HG02884 (cell line): ENCODE measurements around the gene KCTD1.

ENCODE experiments used
- ATAC-seq: cut with Tn5 transposase; IDR thresholded peaks from one replicate; pipeline ENCODE4 v1.9.1; 2021; ENCODE audit warnings: mild to moderate bottlenecking, moderate library complexity; ENCODE audit not compliant: unreplicated experiment

KCTD1 gene

DNA sequence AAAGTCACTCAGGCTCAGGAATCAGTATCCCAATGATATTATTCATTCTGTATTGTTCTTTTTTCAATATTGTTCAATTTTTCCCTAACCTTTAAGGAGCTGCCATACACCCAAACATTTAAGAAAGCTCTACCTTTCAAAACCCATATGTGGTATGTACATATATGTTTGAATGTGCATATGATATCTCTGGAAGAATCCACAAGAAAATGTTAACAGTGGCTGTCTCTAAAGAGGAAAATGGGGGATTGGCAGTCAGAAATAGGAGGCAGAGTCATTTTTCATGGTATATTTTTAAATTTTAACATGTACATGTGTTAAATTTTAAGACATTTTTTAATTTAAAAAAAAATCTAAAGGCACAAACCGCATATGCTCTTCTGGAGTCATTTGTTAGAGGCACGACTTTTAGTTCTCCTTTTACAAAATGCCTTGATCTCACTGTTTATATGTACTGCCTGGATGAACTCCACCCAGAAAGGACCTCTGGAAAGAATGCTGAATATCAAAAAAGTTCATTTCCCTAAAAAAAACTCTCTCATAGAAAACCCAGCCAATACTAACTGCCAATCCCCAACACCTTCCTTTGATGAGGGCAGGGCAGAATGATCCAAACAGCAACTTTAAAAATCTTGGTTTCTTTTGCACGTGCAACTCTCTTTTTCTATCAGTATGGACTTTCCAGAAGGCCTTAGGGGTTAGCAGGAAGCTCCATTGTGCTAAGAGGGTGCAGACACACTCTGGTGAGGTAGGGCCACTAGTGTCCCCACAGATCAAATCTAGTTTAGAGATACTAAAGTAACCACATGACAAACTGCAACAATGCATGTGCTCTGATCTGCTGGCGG lies 23.6 kb downstream of the KCTD1 start:
- ATAC-seq: no peak

DNA sequence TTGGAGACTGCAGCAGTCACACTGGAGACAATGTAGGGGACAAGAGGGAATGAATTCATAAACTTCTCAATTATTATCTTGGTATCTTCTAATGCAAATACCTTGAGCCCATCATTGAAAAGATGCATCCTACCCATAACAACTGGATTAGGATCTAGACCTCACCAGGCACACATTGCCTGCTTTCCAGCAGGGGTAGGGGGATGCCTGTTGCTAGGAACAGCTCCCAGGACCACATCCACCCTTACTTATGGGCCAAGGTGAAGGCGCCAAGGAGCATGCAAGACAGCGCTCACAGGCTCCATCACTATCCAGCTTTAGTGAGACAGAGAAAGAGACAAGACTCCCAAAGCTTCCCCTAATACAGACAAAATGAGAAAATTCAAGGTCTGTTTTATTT lies 24.4 kb downstream of the KCTD1 start:
- no peak for ATAC-seq

- no peak for ATAC-seq
Measured at GRCh38 chr18:26521617-26522016, 26.7 kb downstream of the KCTD1 start.

DNA sequence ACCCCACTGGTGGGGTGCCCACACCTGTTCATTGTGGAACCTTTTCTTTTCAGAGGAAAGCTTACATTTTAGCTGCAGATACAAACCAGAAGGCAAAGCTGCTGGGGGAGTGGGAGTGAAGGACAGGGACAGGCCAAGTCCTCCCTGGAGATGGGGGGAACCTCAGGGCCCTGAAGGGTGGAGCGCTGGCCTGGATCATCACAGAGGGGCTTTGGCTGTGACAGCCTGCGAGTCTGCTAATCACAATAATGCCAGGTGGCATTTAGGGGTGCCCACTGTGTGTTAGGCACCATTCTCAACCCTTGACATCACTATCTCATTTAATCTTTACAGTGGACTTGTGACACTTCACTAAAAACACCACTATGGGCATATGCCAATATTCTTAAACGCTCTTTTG lies 27.4 kb downstream of the KCTD1 start:
- no peak for ATAC-seq

DNA sequence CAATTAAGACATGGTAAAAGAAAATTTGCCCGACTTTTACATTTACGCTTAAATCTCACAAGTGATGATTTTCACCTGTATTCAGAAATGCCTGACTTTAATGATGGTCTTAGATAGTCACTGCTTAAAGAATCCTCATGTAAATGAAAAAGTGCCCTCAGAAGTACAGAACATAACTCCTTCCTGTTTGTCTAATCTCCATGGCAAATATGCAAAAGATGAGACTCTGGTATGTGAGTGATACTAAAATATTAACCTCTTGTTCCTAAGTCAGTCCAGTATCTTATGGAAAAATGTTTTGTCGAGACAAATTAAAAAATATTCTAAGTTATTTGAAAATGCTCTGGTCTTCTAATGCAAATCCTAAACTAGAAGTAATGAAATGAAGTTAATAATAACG lies 29.2 kb downstream of the KCTD1 start:
- no peak for ATAC-seq

GRCh38 chr18:26516964-26517363 lies 31.4 kb downstream of the KCTD1 start:
- no peak for ATAC-seq

- ATAC-seq: no peak
Measured at GRCh38 chr18:26515643-26516487, 32.5 kb downstream of the KCTD1 start.

DNA sequence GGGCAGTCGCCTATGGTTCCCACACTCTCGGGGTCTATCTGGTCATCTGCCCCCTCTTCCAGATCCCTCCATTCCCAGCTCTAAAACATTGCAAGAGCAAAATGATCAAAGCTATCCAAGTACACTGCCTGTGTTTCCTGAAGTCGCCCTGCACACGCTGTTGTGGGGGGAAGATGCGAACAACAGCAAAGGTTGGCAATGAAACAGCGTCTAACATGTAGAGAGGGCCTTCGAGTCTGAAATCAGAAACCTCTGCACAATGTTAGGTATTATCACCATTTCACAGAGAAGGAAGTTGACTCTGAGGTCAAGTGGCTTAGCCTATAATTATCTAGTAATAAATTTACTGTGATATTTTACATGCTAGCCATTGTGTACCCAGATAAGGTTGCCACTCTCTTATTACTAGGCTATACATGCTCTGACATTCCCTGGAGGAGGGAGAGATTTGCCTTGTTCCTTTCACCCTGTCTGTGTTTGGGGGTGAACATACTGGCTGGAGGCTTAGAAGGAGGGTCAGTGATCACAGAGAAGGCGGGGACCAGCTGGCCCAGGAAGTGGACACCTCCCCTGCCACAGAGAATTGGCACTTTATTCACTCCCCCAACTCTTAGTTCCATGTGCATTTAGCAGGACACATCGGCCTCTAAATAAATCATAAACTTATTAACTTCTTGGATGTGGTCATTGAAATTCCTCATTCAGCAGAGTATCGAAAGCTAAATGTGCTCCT lies 36.8 kb downstream of the KCTD1 start:
- ATAC-seq: no peak

DNA sequence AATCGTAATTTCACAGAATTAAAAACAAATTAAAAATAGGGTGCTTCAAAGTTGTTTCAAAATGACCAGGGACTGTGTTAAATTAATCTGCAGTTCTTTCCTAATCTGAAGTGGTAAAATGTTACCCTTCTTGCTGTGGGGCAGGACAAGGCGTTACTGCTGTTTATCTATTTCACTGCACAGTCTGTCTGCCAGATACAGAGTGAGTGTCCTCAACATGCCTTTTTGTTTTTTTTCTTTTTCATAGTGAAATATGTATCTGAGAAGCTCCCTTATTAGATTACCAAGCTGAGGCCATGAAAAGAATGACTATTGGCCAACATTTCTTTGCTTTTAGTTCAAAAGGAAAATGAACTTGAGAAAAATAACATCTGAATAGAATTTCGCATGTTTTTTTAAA lies 38.0 kb downstream of the KCTD1 start:
- no peak for ATAC-seq

- ATAC-seq: no peak
Measured at GRCh38 chr18:26506012-26506411, 42.3 kb downstream of the KCTD1 start.

- ATAC-seq: no peak
Measured at GRCh38 chr18:26504831-26505230, 43.5 kb downstream of the KCTD1 start.

GRCh38 chr18:26503382-26503781 lies 45.0 kb downstream of the KCTD1 start:
- no peak for ATAC-seq

DNA sequence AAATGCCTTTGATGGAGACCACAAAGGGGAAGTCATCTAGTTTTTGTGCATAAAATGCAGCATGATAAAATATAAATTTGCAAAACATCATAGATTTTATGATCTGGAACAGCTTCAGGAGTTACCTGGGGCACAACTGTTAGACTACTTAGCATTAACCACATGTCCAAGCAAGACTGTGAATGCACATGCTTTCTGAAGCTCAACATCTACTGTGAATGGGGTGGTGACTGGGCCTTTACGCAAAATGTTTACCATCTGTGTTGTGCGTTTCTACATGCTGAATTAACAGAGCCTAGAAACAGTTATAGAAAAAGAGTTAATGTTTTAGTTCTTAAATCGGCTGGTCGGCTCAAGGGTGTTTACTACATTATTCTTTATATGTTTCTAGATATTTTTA lies 45.5 kb downstream of the KCTD1 start:
- ATAC-seq: no peak

- no peak for ATAC-seq
Measured at GRCh38 chr18:26497866-26498265, 50.5 kb downstream of the KCTD1 start.

DNA sequence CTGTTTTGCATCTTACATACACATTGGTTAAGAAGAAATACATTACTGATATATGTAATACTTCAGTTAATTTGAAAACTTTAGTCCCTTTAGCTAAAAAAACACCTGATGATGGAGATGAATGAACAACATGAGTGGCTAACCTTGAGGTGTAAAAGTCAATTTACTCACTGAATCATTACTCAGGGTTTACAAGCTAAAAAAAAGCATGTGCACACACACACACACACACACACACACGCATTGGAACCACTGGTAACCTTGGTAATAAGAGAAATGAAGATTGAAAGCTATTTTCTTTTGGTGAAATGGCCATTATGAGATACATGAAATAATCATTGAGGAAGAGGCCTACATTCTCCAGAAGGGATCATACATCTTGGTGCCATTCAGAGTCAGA lies 51.8 kb downstream of the KCTD1 start:
- no peak for ATAC-seq

DNA sequence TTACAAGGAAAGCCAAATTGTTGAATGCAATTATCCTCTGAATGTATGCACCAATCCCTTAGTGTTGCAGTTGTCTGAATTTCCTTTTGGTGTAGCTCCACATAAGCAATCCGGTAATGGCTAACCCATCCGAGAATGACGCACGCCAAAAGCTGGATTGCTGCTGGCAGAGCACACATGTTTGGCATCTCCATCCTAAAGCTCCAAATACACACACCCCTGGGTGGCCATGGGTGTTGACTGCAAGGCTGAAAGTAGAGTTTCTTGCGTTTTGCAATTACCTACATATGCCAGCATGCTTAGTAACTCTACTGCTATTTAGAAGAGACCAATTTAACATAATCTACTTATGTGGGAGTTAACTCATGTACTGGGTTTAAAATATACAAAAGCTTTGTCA lies 53.1 kb downstream of the KCTD1 start:
- no peak for ATAC-seq

DNA sequence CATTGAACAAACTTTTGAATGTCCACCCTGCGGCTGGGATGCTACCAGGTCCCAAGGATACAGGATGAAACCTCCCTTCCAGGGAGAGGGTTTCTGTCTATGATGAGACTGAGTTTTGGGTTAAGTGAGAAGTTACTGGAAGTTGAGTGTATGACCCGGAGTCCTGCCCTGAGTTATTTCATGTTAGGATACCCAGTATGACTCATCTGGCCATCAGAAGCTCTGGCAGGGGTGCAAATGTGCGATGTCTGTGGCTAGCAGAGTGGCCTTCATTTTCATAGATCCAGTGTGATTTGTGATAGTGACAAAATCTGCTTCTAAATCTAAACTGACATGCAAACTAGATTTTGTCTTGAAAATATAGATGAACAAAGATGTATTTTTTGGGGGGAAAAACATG lies 55.3 kb downstream of the KCTD1 start:
- ATAC-seq: no peak

GRCh38 chr18:26491194-26491816 lies 57.0 kb downstream of the KCTD1 start:
- ATAC-seq: no peak

DNA sequence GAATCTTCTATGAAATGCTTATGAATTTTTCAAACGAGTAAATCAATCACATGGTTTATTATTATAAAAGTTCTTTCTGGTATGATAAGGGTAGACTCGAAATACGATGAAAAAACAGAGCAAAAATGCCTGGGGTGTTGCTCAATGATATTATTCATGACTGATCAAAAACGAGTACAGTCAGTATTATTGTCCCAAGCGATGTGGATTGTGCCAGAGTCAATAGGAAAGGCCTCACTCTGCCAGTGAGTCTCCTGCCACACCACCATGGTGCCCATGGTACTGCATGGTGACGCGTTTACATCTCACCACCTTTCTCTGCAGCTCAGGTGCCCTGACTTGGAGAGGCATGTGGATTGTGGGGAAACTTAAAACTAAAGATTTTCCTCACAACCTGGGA lies 58.5 kb downstream of the KCTD1 start:
- ATAC-seq: no peak

GRCh38 chr18:26489191-26489590 lies 59.2 kb downstream of the KCTD1 start:
- ATAC-seq: no peak

DNA sequence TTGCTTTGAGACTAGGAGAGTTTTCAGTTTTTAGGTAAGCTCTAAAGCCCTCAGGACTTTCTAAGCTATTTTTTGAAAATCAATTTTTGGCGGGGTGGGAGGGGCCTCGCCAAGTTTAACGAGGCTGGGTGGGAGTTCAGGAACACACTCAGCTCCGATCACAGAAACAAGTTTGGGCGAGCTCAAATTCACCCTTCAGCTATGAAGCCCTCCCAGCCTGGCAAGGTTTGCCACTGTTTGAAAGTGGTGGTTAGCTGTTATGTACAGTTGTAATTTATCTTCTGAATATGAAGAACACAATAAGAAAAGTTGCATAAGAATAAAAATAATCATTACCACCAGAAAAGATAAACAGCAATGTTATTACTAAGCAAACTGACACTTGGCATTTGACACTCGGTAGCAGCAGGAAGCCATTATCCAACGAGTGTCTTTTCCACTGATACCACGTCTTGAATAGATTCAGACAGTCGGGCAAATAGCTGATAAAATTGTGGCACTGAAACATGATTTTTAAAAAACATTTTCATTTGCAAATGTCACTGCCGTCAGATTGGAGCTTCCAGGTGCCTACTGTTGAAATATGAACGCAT lies 59.8 kb downstream of the KCTD1 start:
- ATAC-seq: no peak
